Natural killer cell (primary cell): ENCODE results near the gene GAP43. TPM values are rescaled to one million over a fixed set of nuclear protein-coding genes. Genes with fewer than 3 reads are reported as not detected.

Experiments
- ATAC-seq, 3 donors: fragments of 150-1000 bp in 2 of 3; fragments of 200-7000 bp in 1 of 3; cut with Tn5 transposase; 1 replicate in 1 of 3; 2 replicates in 2 of 3; pipeline ENCODE4 v1.10.0; 2021; ENCODE audit warnings: mild to moderate bottlenecking in 2 of 3, moderate library complexity in 2 of 3
- DNase-seq, 2 donors: peaks; one replicate each; pipeline versions ENCODE4 v3.0.0 to v3.0.0-alpha.2; 2013 to 2021; ENCODE audit warnings: mixed read lengths in 1 of 2
- H3K27ac ChIP-seq: one replicate; pipeline ENCODE4 v1.5.1; 2013; ENCODE audit warnings: mild to moderate bottlenecking, low read length
- H3K27me3 ChIP-seq: one replicate; pipeline ENCODE4 v1.6.1; 2013; ENCODE audit warnings: low read length; ENCODE audit not compliant: control insufficient read depth, insufficient read depth
- H3K36me3 ChIP-seq: one replicate; pipeline ENCODE4 v1.6.1; 2013; ENCODE audit warnings: low read length; ENCODE audit not compliant: control insufficient read depth, insufficient read depth
- H3K4me1 ChIP-seq: one replicate; pipeline ENCODE4 v1.6.1; 2013; ENCODE audit warnings: low read length; ENCODE audit not compliant: control insufficient read depth, insufficient read depth
- H3K4me3 ChIP-seq: one replicate; pipeline ENCODE4 v1.5.1; 2013; ENCODE audit warnings: low read length
- H3K9me3 ChIP-seq: one replicate; pipeline ENCODE4 v1.6.1; 2013; ENCODE audit warnings: low read length; ENCODE audit not compliant: control insufficient read depth, insufficient read depth
- H3K27ac Mint-ChIP-seq, 2 donors: one replicate each; pipeline ENCODE4 v1.8.0; 2022; ENCODE audit warnings: mild to moderate bottlenecking in 2 of 2, mixed read lengths in 2 of 2, moderate library complexity in 1 of 2
- H3K27me3 Mint-ChIP-seq, 2 donors: one replicate each; pipeline ENCODE4 v1.8.0; 2022; ENCODE audit warnings: low read depth in 2 of 2, mixed read lengths in 2 of 2
- H3K36me3 Mint-ChIP-seq: one replicate; pipeline ENCODE4 v1.8.0; 2022; ENCODE audit warnings: mixed read lengths
- H3K4me1 Mint-ChIP-seq, 2 donors: one replicate each; pipeline ENCODE4 v1.8.0; 2022; ENCODE audit warnings: mixed read lengths in 2 of 2
- H3K4me3 Mint-ChIP-seq: one replicate; pipeline ENCODE4 v1.8.0; 2022; ENCODE audit warnings: mild to moderate bottlenecking, moderate library complexity, mixed read lengths
- H3K9me3 Mint-ChIP-seq, 2 donors: one replicate each; pipeline ENCODE4 v1.8.0; 2022; ENCODE audit warnings: mixed read lengths in 2 of 2
- CTCF ChIP-seq: fragments of 200-600 bp; IDR thresholded peaks from one replicate; pipeline ENCODE4 v1.8.0; 2022; ENCODE audit warnings: antibody characterized with exemption
- WGBS: methylation state at CpG from one replicate; pipeline ENCODE4 v1.1.7; 2013; ENCODE audit warnings: missing lambda C conversion rate; ENCODE audit not compliant: insufficient coverage; 5-methylcytosine and 5-hydroxymethylcytosine counted together
- intact Hi-C: fragments of 100-400 bp; cut with micrococcal nuclease; formaldehyde crosslinking; loops from one replicate; pipeline ENCODE4 v1.14.2; 2022
- total RNA-seq, 4 donors: library from RNA; stranded (reverse); fragments of 120-200 nt in 1 of 4; gene quantifications; one replicate each; pipeline versions ENCODE4 v1.2.3 to v1.2.4, GENCODE V29; 2013 to 2022

Gene GAP43
- total RNA-seq, 3 donors from 2014 or later (not counting 1 experiment from before 2014, with no cell fraction given) = 0.14 TPM; not detected in 2

GRCh38 chr3:115648559-115648958 lies 25.2 kb downstream of the GAP43 start:
- Histone ChIP-seq H3K4me3 (no peak overlapping the region), H3K27ac (no peak overlapping the region), H3K4me1 (no peaks in the 10 kb centered on the region), H3K9me3 (no peaks in the 10 kb centered on the region), H3K27me3 (peaks cover 3% of the 10 kb centered on the region), H3K36me3 (no peaks in the 10 kb centered on the region)
- Mint-ChIP-seq H3K4me1 (no peaks in the 10 kb centered on the region), H3K27ac (no peak overlapping the region), H3K9me3 (no peaks in the 10 kb centered on the region), H3K36me3 (no peaks in the 10 kb centered on the region), H3K27me3 (peaks cover 32 to 40% of the 10 kb centered on the region in 2 donors), H3K4me3 (no peak overlapping the region)
- TF ChIP-seq CTCF = no peak
- DNase-seq (no peak), ATAC-seq (no peak)
- intact Hi-C loops = no loop called here
- 92% methylated on average over 1 of the region's 1 CpG for WGBS

- H3K4me3 ChIP-seq = no peak overlapping the region
- Mint-ChIP-seq H3K27me3 (peaks cover 29 to 43% of the 10 kb centered on the region in 2 donors), H3K27ac (no peak overlapping the region), H3K4me3 (no peak overlapping the region), H3K36me3 (no peaks in the 10 kb centered on the region), H3K9me3 (no peaks in the 10 kb centered on the region), H3K4me1 (no peaks in the 10 kb centered on the region)
- intact Hi-C loops = no loop called here
- no peak overlapping the region for H3K27ac ChIP-seq
- peaks cover 2% of the 10 kb centered on the region for H3K27me3 ChIP-seq
- no peak for TF ChIP-seq CTCF
- H3K9me3 ChIP-seq = no peaks in the 10 kb centered on the region
- WGBS = no CpG with 5 or more reads among the region's 1 CpG
- ATAC-seq (no peak), DNase-seq (no peak)
- no peaks in the 10 kb centered on the region for H3K36me3 ChIP-seq
- no peaks in the 10 kb centered on the region for H3K4me1 ChIP-seq
Measured at GRCh38 chr3:115651087-115651486, 27.8 kb downstream of the GAP43 start.

- H3K4me3 Mint-ChIP-seq = no peak overlapping the region
- no peaks in the 10 kb centered on the region for H3K4me1 Mint-ChIP-seq
- intact Hi-C loops = no loop called here
- Histone ChIP-seq H3K4me3 (no peak overlapping the region), H3K36me3 (no peaks in the 10 kb centered on the region), H3K4me1 (no peaks in the 10 kb centered on the region), H3K9me3 (no peaks in the 10 kb centered on the region), H3K27me3 (peaks cover 2% of the 10 kb centered on the region), H3K27ac (no peak overlapping the region)
- H3K27ac Mint-ChIP-seq = no peak overlapping the region
- 84% methylated on average over 2 of the region's 2 CpGs for WGBS
- H3K36me3 Mint-ChIP-seq = no peaks in the 10 kb centered on the region
- H3K9me3 Mint-ChIP-seq = no peaks in the 10 kb centered on the region
- ATAC-seq (no peak), DNase-seq (no peak)
- TF ChIP-seq CTCF = no peak
- H3K27me3 Mint-ChIP-seq = peaks cover 25 to 43% of the 10 kb centered on the region in 2 donors
Measured at GRCh38 chr3:115651599-115651998, 28.3 kb downstream of the GAP43 start.

- peaks cover 1 to 7% of the 10 kb centered on the region in 2 donors for H3K4me1 Mint-ChIP-seq
- Histone ChIP-seq H3K36me3 (no peaks in the 10 kb centered on the region), H3K4me1 (peaks cover 4% of the 10 kb centered on the region), H3K27ac (no peak overlapping the region), H3K27me3 (peaks cover 2% of the 10 kb centered on the region), H3K4me3 (no peak overlapping the region), H3K9me3 (no peaks in the 10 kb centered on the region)
- intact Hi-C loops = no loop called here
- no peak for TF ChIP-seq CTCF
- no peak overlapping the region for H3K27ac Mint-ChIP-seq
- ATAC-seq (no peak), DNase-seq (no peak)
- peaks cover 20 to 36% of the 10 kb centered on the region in 2 donors for H3K27me3 Mint-ChIP-seq
- no peak overlapping the region for H3K4me3 Mint-ChIP-seq
- 38% methylated on average over 1 of the region's 2 CpGs for WGBS
- no peaks in the 10 kb centered on the region for H3K9me3 Mint-ChIP-seq
- H3K36me3 Mint-ChIP-seq = no peaks in the 10 kb centered on the region
Measured at GRCh38 chr3:115652738-115653137, 29.4 kb downstream of the GAP43 start.
